Activated B cell treated with CpG ODN at 0.5 μM for 24 hours (primary cell): ENCODE results near the gene CXCL6. TPM values are rescaled to one million over a fixed set of nuclear protein-coding genes. Genes with fewer than 3 reads are reported as not detected.

Source experiments
- ATAC-seq: fragments of 200-7000 bp; cut with Tn5 transposase; one replicate; pipeline ENCODE4 v1.10.0; 2021; ENCODE audit warnings: low read depth, mild to moderate bottlenecking, moderate library complexity
- CTCF ChIA-PET: fragments of 350-600 bp; sonication (Branson Sonifier 250); formaldehyde crosslinking; loops from one replicate; lab custom pipeline; 2021; ENCODE audit warnings: antibody characterized with exemption; lab: Charles Lee
- POLR2A ChIA-PET: fragments of 350-600 bp; sonication (Branson Sonifier 250); formaldehyde crosslinking; loops from one replicate; lab custom pipeline; 2021; ENCODE audit warnings: antibody characterized with exemption; lab: Charles Lee
- DNase-seq: peaks from one replicate; pipeline ENCODE4 v3.0.0; 2022
- H3K27ac Mint-ChIP-seq: one replicate; pipeline ENCODE4 v1.8.0; 2020; ENCODE audit warnings: mixed read lengths
- H3K27me3 Mint-ChIP-seq: one replicate; pipeline ENCODE4 v1.8.0; 2021; ENCODE audit warnings: mixed read lengths
- H3K36me3 Mint-ChIP-seq: one replicate; pipeline ENCODE4 v1.8.0; 2021; ENCODE audit warnings: low read depth, mixed read lengths
- H3K4me1 Mint-ChIP-seq: one replicate; pipeline ENCODE4 v1.8.0; 2021; ENCODE audit warnings: mixed read lengths
- H3K4me3 Mint-ChIP-seq: one replicate; pipeline ENCODE4 v1.8.0; 2020; ENCODE audit warnings: mild to moderate bottlenecking, mixed read lengths
- H3K9me3 Mint-ChIP-seq: one replicate; pipeline ENCODE4 v1.8.0; 2020; ENCODE audit warnings: mixed read lengths
- intact Hi-C: fragments of 100-400 bp; cut with micrococcal nuclease; formaldehyde crosslinking; loops from one replicate; pipeline ENCODE4 v1.15.1; 2024
- total RNA-seq: library from RNA; stranded (reverse); gene quantifications from 2 replicates; pipeline ENCODE4 v1.2.3, GENCODE V29; 2022
- TF ChIP-seq, protein P1 (sequence below): fragments of 200-600 bp; IDR thresholded peaks from one replicate; pipeline ENCODE4 v1.8.0; 2022; ENCODE audit warnings: antibody characterized with exemption, mild to moderate bottlenecking

The CXCL6 gene
- total RNA-seq, 1 donor from 2014 or later: not detected

DNA sequence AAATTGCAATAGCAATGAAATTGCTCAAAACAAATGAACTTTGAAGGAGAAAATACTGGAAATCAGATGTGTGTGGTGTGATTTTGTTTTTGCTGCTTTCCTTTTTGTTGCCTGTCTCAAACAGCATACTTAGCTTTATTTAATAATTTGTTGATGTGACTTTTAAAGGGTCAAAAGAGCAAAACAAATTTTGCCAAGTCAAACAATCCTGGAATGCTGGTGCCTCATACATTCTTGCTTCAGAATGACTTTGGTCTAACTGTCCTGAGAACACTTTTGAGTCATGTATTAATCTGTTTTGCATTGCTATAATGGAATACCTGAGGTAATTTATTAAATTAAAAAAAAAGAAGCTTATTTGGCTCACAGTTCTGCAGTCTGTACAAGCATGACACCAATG lies 20.0 kb downstream of the CXCL6 start:
- no peak overlapping the region for H3K27ac Mint-ChIP-seq
- ChIA-PET CTCF (no interaction called here), POLR2A (no interaction called here)
- intact Hi-C loops: no loop called here
- no peak for ATAC-seq
- H3K4me3 Mint-ChIP-seq: no peak overlapping the region
- no peaks in the 10 kb centered on the region for H3K36me3 Mint-ChIP-seq
- no peaks in the 10 kb centered on the region for H3K4me1 Mint-ChIP-seq
- TF ChIP-seq, protein P1, sequence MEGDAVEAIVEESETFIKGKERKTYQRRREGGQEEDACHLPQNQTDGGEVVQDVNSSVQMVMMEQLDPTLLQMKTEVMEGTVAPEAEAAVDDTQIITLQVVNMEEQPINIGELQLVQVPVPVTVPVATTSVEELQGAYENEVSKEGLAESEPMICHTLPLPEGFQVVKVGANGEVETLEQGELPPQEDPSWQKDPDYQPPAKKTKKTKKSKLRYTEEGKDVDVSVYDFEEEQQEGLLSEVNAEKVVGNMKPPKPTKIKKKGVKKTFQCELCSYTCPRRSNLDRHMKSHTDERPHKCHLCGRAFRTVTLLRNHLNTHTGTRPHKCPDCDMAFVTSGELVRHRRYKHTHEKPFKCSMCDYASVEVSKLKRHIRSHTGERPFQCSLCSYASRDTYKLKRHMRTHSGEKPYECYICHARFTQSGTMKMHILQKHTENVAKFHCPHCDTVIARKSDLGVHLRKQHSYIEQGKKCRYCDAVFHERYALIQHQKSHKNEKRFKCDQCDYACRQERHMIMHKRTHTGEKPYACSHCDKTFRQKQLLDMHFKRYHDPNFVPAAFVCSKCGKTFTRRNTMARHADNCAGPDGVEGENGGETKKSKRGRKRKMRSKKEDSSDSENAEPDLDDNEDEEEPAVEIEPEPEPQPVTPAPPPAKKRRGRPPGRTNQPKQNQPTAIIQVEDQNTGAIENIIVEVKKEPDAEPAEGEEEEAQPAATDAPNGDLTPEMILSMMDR: no peak
- peaks cover 21% of the 10 kb centered on the region for H3K27me3 Mint-ChIP-seq
- H3K9me3 Mint-ChIP-seq: no peaks in the 10 kb centered on the region
- DNase-seq: no peak

DNA sequence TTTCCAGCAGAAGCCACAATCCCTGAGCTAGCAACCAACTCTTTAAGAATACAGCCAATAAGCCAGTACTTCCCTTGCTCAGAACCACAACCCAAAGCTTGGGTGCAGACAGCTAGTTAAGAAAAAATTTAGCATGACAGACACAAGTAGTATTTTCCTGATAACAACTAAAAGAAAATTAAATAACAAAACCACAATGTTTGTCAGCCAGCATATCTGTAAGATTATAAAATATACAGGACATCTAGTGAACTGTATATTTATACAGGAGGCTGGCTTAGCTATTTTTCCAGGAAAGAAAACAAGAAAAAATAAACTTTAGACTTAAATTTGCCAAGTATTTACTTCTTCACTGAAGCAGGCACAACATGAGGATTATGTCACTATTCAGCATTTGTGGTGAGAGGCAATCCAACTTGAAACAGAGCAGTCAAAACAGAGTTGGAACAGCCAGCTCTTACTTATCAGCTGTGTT lies 23.2 kb downstream of the CXCL6 start:
- intact Hi-C loops: no loop called here
- H3K27ac Mint-ChIP-seq: no peak overlapping the region
- no peaks in the 10 kb centered on the region for H3K4me1 Mint-ChIP-seq
- H3K36me3 Mint-ChIP-seq: no peaks in the 10 kb centered on the region
- ChIA-PET POLR2A (no interaction called here), CTCF (no interaction called here)
- TF ChIP-seq, protein P1: no peak
- no peak for ATAC-seq
- H3K9me3 Mint-ChIP-seq: no peaks in the 10 kb centered on the region
- H3K4me3 Mint-ChIP-seq: no peak overlapping the region
- peaks cover 5% of the 10 kb centered on the region for H3K27me3 Mint-ChIP-seq
- no peak for DNase-seq

DNA sequence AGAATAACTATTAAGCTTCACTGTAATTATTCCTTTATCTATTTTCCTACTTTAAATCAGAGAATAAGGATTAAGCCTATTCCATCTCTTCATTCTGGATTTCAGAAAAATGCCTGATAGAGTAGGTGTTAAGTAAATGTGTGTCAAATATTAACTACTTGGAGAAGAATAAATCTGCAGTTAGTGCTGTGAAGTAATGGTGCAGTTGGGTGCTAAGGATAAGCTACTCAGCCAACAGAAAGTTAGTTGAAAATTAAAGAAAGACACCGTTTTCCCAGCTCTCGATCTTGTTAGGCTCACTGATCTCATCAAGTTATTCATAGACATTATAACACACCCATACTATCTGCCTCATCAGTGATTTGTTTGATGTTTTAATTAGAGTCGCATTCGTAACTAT lies 23.7 kb downstream of the CXCL6 start:
- TF ChIP-seq, protein P1: no peak
- peaks cover 3% of the 10 kb centered on the region for H3K27me3 Mint-ChIP-seq
- POLR2A ChIA-PET: no interaction called here
- DNase-seq (no peak), ATAC-seq (no peak)
- H3K27ac Mint-ChIP-seq: no peak overlapping the region
- CTCF ChIA-PET: no interaction called here
- H3K9me3 Mint-ChIP-seq: no peaks in the 10 kb centered on the region
- intact Hi-C loops: no loop called here
- H3K36me3 Mint-ChIP-seq: no peaks in the 10 kb centered on the region
- H3K4me1 Mint-ChIP-seq: no peaks in the 10 kb centered on the region
- no peak overlapping the region for H3K4me3 Mint-ChIP-seq

DNA sequence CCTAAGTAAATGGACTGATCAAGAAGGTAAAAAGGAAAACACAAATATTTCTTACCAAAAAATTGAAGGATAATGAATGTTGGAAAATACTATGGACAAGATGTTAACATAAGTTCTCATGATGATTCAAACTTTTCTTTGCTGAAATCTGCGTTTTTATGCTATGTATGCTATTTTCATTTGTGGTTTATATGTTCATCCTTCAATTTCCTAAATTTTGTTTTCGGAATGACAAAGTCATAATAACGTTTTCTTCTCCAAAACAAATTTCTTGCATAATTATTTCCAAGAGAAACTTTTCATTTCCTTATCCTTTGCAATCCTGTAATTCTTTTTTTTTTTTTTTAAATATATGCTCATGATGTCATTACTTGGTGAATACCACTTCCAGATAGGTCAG lies 24.4 kb downstream of the CXCL6 start:
- no peak overlapping the region for H3K27ac Mint-ChIP-seq

DNA sequence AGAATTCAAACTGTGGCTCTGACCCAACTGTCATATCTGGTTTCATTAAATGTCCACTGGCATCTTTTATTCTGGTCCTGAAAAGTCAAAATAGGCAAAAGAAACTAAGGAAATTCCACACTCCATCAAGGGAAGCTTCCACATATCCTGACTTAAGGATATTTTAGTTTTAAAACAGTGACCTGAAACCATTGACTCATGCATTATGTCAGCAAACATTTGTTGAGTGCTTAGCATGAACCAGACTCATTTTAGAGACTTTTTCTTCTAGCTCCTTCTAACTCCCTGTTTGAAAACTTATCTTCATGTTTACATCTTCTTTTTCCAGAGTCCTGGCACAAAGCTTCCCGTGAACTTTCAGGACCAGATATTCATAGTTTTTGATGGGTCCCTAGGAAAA lies 25.8 kb downstream of the CXCL6 start:
- ATAC-seq (no peak), DNase-seq (no peak)
- TF ChIP-seq, protein P1: no peak
- Mint-ChIP-seq H3K27ac (no peak overlapping the region), H3K36me3 (no peaks in the 10 kb centered on the region), H3K9me3 (no peaks in the 10 kb centered on the region), H3K27me3 (peaks cover 3% of the 10 kb centered on the region), H3K4me3 (no peak overlapping the region), H3K4me1 (no peaks in the 10 kb centered on the region)
- intact Hi-C loops: no loop called here
- ChIA-PET POLR2A (no interaction called here), CTCF (no interaction called here)

More for the DNA sequence above, 24.4 kb downstream of the CXCL6 start:
- intact Hi-C loops: no loop called here
- Mint-ChIP-seq H3K27me3 (peaks cover 3% of the 10 kb centered on the region), H3K36me3 (no peaks in the 10 kb centered on the region), H3K4me3 (no peak overlapping the region), H3K9me3 (no peaks in the 10 kb centered on the region), H3K4me1 (no peaks in the 10 kb centered on the region)
- ATAC-seq: no peak
- ChIA-PET CTCF (no interaction called here), POLR2A (no interaction called here)
- TF ChIP-seq, protein P1: no peak
- DNase-seq: no peak
